DND-41 (cell line): Measurements from ENCODE around the gene NYNRIN.

Experiments used
- EZH2 ChIP-seq: IDR thresholded peaks from 3 replicates; pipeline ENCODE4 v1.6.1; 2012; ENCODE audit warnings: borderline replicate concordance, low read depth, mild to moderate bottlenecking, moderate library complexity, low read length, inconsistent platforms; ENCODE audit not compliant: severe bottlenecking
- TF ChIP-seq, protein P1 (sequence below): IDR thresholded peaks from 2 replicates; pipeline ENCODE4 v1.5.1; 2012; ENCODE audit warnings: borderline replicate concordance, low read length, moderate library complexity, mild to moderate bottlenecking; ENCODE audit not compliant: poor library complexity, severe bottlenecking; ENCODE audit errors: extremely low read depth

GRCh38 chr14:24403294-24403998 lies 4.6 kb downstream of the NYNRIN start:
- TF ChIP-seq, protein P1, sequence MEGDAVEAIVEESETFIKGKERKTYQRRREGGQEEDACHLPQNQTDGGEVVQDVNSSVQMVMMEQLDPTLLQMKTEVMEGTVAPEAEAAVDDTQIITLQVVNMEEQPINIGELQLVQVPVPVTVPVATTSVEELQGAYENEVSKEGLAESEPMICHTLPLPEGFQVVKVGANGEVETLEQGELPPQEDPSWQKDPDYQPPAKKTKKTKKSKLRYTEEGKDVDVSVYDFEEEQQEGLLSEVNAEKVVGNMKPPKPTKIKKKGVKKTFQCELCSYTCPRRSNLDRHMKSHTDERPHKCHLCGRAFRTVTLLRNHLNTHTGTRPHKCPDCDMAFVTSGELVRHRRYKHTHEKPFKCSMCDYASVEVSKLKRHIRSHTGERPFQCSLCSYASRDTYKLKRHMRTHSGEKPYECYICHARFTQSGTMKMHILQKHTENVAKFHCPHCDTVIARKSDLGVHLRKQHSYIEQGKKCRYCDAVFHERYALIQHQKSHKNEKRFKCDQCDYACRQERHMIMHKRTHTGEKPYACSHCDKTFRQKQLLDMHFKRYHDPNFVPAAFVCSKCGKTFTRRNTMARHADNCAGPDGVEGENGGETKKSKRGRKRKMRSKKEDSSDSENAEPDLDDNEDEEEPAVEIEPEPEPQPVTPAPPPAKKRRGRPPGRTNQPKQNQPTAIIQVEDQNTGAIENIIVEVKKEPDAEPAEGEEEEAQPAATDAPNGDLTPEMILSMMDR: no peak
- no peak for TF ChIP-seq EZH2
